Esophagus squamous epithelium (tissue), 5 donors: Measurements from ENCODE around the gene ERN2. TPM values are rescaled to one million over a fixed set of nuclear protein-coding genes. Genes with fewer than 3 reads are reported as not detected.

Source experiments
- DNase-seq: peaks from one replicate; lab custom pipeline; 2025; lab: John Stamatoyannopoulos, UW
- H3K27ac ChIP-seq, 4 donors: fragments of 200-600 bp; sonication (generic); one replicate each; pipeline ENCODE4 v1.5.1; 2016 to 2019; ENCODE audit warnings: mild to moderate bottlenecking in 1 of 4
- H3K27me3 ChIP-seq, 4 donors: fragments of 200-600 bp; sonication (generic); 1 replicate in 3 of 4; 2 replicates in 1 of 4; pipeline versions ENCODE4 v1.5.1 to v1.6.0; 2017 to 2021; ENCODE audit warnings: antibody characterized with exemption in 1 of 4
- H3K36me3 ChIP-seq, 3 donors: fragments of 200-600 bp; sonication (generic); one replicate each; pipeline ENCODE4 v1.5.1; 2016 to 2019
- H3K4me1 ChIP-seq, 3 donors: fragments of 200-600 bp; sonication (generic); one replicate each; pipeline ENCODE4 v1.5.1; 2017 to 2019
- H3K4me3 ChIP-seq, 4 donors: fragments of 200-600 bp; sonication (generic); 1 replicate in 3 of 4; 2 replicates in 1 of 4; pipeline ENCODE4 v1.5.1; 2016 to 2019; ENCODE audit warnings: mild to moderate bottlenecking in 2 of 4, moderate library complexity in 1 of 4
- H3K9me3 ChIP-seq, 3 donors: fragments of 200-600 bp; sonication (generic); one replicate each; pipeline ENCODE4 v1.5.1; 2016 to 2019
- POLR2A ChIP-seq, 4 donors: fragments of 450-650 bp; IDR thresholded peaks; one replicate each; pipeline ENCODE4 v1.6.1; 2017; ENCODE audit warnings: antibody characterized with exemption in 4 of 4, mild to moderate bottlenecking in 4 of 4, moderate library complexity in 3 of 4
- WGBS, 2 donors: methylation state at CpG; one replicate each; pipeline ENCODE4 v1.1.5; 2018; 5-methylcytosine and 5-hydroxymethylcytosine counted together
- intact Hi-C: fragments of 100-400 bp; cut with DNase I; formaldehyde crosslinking; loops from one replicate; pipeline ENCODE4 v1.15.0; 2022
- total RNA-seq, 4 donors: library from RNA; depleted of rRNA; stranded (reverse); fragments of >200 nt; gene quantifications; one replicate each; pipeline ENCODE4 v1.1.0, GENCODE V29; 2016
- TF ChIP-seq, protein P1 (sequence below), 6 experiments: fragments of 450-650 bp in 4 of 6; fragments of 200-600 bp in 2 of 6; sonication (generic) in 2 of 6; IDR thresholded peaks; one replicate each; pipeline ENCODE4 v1.5.1; 2016 to 2019; ENCODE audit warnings: antibody characterized with exemption in 6 of 6, mild to moderate bottlenecking in 4 of 6, moderate library complexity in 4 of 6
- donor health status: DM: yes; HTN: yes; CAD: no.

Gene ERN2
- total RNA-seq, 4 donors from 2014 or later, result 0.11 to 4.2 (median 0.57) TPM; not detected in 1

DNA sequence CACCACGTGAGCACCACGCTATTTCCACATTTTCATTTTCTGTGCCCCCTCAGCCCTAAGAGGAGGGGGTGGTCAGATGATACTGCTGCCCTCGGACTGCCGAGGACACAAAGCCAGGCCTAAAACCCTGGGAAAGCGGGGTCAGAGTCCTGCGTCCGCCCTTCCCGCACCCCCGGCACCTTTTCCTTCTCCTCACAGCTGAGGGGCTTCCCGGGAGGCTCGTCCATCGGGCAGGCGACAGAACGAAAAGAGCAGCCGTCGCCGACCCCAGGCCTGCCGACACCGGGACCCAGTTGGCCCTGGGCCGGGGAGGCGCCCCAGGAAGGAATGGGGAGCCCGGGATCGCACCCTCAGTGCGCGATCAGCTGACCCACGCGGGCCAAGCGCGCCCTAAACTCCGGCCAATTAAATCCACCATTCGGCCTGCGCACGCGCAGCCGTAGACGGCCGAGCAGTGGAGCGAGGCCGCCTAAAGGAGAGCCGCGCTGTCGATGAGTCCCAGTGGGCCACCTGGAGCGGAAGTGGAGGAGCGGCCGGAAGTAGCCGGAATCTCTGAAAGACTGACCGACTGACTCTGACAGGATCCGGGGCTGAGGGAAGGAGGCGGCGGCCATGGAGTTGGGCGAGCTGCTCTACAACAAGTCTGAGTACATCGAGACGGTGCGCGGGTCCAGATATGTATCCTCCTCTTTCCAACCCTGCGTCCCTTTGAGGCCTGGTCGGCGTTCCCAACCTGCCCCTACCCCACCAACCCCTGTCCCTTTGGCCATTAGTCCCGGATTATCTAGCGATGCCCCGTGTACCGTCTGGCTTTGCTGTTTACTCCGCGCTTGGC lies 71.9 kb downstream of the ERN2 start, which contains the start of the genes DCTN5 and PALB2:
DCTN5 (plus strand) TSS at position 536 of the 835 bp plus-strand sequence; CDS start at position 613, 77 bp downstream.
PALB2 (minus strand) TSS at position 380 of the 835 bp plus-strand sequence; CDS start at position 227, 153 bp downstream.
- Histone ChIP-seq H3K36me3 (peaks cover 6 to 59% (median 7%) of the 10 kb centered on the region in 3 donors), H3K9me3 (no peaks in the 10 kb centered on the region), H3K4me3 (peak within 1 kb of the TSS; percentile 67 to 98 (median 88)), H3K4me1 (peaks cover 14 to 34% (median 18%) of the 10 kb centered on the region in 3 donors), H3K27ac (peak within 1 kb of the TSS; percentile 87 to 94 (median 91)), H3K27me3 (no peaks in the 10 kb centered on the region)
- DNase-seq, result peak; percentile 60
- intact Hi-C loops, result no loop called here
- TF ChIP-seq POLR2A (IDR thresholded peaks at IDR 0.05), result peak in 3 of 4 donors; percentile 37 to 45 (median 44)
- TF ChIP-seq, protein P1, sequence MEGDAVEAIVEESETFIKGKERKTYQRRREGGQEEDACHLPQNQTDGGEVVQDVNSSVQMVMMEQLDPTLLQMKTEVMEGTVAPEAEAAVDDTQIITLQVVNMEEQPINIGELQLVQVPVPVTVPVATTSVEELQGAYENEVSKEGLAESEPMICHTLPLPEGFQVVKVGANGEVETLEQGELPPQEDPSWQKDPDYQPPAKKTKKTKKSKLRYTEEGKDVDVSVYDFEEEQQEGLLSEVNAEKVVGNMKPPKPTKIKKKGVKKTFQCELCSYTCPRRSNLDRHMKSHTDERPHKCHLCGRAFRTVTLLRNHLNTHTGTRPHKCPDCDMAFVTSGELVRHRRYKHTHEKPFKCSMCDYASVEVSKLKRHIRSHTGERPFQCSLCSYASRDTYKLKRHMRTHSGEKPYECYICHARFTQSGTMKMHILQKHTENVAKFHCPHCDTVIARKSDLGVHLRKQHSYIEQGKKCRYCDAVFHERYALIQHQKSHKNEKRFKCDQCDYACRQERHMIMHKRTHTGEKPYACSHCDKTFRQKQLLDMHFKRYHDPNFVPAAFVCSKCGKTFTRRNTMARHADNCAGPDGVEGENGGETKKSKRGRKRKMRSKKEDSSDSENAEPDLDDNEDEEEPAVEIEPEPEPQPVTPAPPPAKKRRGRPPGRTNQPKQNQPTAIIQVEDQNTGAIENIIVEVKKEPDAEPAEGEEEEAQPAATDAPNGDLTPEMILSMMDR (IDR thresholded peaks at IDR 0.05), result peak in 1 of 6 experiments; percentile 47
- WGBS, 2 donors, result 0% methylated on average over 23 to 25 of the region's 64 CpGs

GRCh38 chr16:23640615-23640930 lies 72.4 kb downstream of the ERN2 start:
- intact Hi-C loops, result no loop called here
- Histone ChIP-seq H3K4me3 (peak overlapping the region; percentile 67 to 98 (median 88)), H3K27ac (peak overlapping the region; percentile 87 to 94 (median 91)), H3K4me1 (peaks cover 14 to 34% (median 18%) of the 10 kb centered on the region in 3 donors), H3K27me3 (no peaks in the 10 kb centered on the region), H3K9me3 (no peaks in the 10 kb centered on the region), H3K36me3 (peaks cover 6 to 59% (median 10%) of the 10 kb centered on the region in 3 donors)
- no peak for DNase-seq
- no peak for TF ChIP-seq POLR2A (IDR thresholded peaks at IDR 0.05)
- TF ChIP-seq, protein P1 (IDR thresholded peaks at IDR 0.05), result no peak
- 0 to 3% methylated on average over 8 of the region's 8 CpGs for WGBS, 2 donors

Other genes starting within 250 kb of the ERN2 start
- gene GGA2, start 202.7 kb downstream of the ERN2 start, total RNA-seq, result 10 to 100 TPM; 19.4 to 53.8 (median 23.9) TPM
- 10 to 100 TPM; 15.2 to 32.7 (median 24.6) TPM for gene EARS2, start 155.9 kb downstream of the ERN2 start, total RNA-seq
- gene UBFD1, start 155.5 kb downstream of the ERN2 start, total RNA-seq, result 10 to 100 TPM; 31.9 to 53.6 (median 45.4) TPM
- 100 to 1,000 TPM in 1 of 4 donors, 10 to 100 TPM in 3; 68.0 to 110 (median 83.3) TPM for gene NDUFAB1, start 116.9 kb downstream of the ERN2 start, total RNA-seq
- 10 to 100 TPM in 3 of 4 donors, 1 to 10 TPM in 1; 9.1 to 16.0 (median 12.4) TPM for gene PALB2, start 71.9 kb downstream of the ERN2 start, total RNA-seq
- 10 to 100 TPM; 38.3 to 75.8 (median 49.2) TPM for gene DCTN5, start 71.8 kb downstream of the ERN2 start, total RNA-seq
- 10 to 100 TPM; 13.0 to 45.3 (median 17.7) TPM for gene PLK1, start 34.3 kb downstream of the ERN2 start, total RNA-seq
- under 1 TPM in 2 of 4 donors, not detected in 2; 0.09 to 0.38 TPM for gene CHP2, start 41.8 kb upstream of the ERN2 start, total RNA-seq
- gene PRKCB, start 122.8 kb upstream of the ERN2 start, total RNA-seq, result 1 to 10 TPM in 2 of 4 donors, under 1 TPM in 2; 0.38 to 4.0 (median 1.7) TPM